H9 (cell line): ENCODE data around the gene VIPR2. TPM values are rescaled to one million over a fixed set of nuclear protein-coding genes. Genes with fewer than 3 reads are reported as not detected.

Experiments used
- DNase-seq: peaks from one replicate; pipeline ENCODE4 v3.0.0-alpha.2; 2017
- H2AFZ ChIP-seq: one replicate; pipeline ENCODE4 v1.6.1; 2013; ENCODE audit warnings: mild to moderate bottlenecking, low read length, control low read depth, moderate library complexity
- H2AK5ac ChIP-seq: 2 replicates; pipeline ENCODE4 v1.6.1; 2013; ENCODE audit warnings: low read length, control low read depth, mixed read lengths; ENCODE audit not compliant: insufficient read length
- H2BK120ac ChIP-seq: one replicate; pipeline ENCODE4 v1.6.1; 2013; ENCODE audit warnings: low read depth, mild to moderate bottlenecking, low read length, control low read depth, inconsistent platforms; ENCODE audit not compliant: poor library complexity, severe bottlenecking
- H2BK12ac ChIP-seq: 2 replicates; pipeline ENCODE4 v1.6.1; 2013; ENCODE audit warnings: low read length, control low read depth, mixed read lengths, low read depth; ENCODE audit not compliant: insufficient read length
- H2BK15ac ChIP-seq: 2 replicates; pipeline ENCODE4 v1.6.1; 2013; ENCODE audit warnings: low read depth, low read length, control low read depth
- H2BK20ac ChIP-seq: one replicate; pipeline ENCODE4 v1.6.1; 2013; ENCODE audit warnings: low read depth, mild to moderate bottlenecking, low read length, control low read depth, inconsistent platforms; ENCODE audit not compliant: poor library complexity, severe bottlenecking
- H2BK5ac ChIP-seq: 2 replicates; pipeline ENCODE4 v1.6.1; 2013; ENCODE audit warnings: low read length, control low read depth, mixed read lengths; ENCODE audit not compliant: insufficient read length
- H3K14ac ChIP-seq: 2 replicates; pipeline ENCODE4 v1.6.1; 2013; ENCODE audit warnings: low read length, control low read depth; ENCODE audit not compliant: insufficient read depth
- H3K18ac ChIP-seq: 2 replicates; pipeline ENCODE4 v1.6.1; 2013; ENCODE audit warnings: low read depth, mild to moderate bottlenecking, mixed read lengths, low read length, control low read depth; ENCODE audit not compliant: insufficient read length
- H3K23ac ChIP-seq: 2 replicates; pipeline ENCODE4 v1.6.1; 2013; ENCODE audit warnings: low read length, control low read depth, mixed read lengths, low read depth; ENCODE audit not compliant: insufficient read length
- H3K23me2 ChIP-seq: 2 replicates; pipeline ENCODE4 v1.6.1; 2013; ENCODE audit warnings: low read depth, mild to moderate bottlenecking, mixed read lengths, low read length, control low read depth; ENCODE audit not compliant: insufficient read length, poor library complexity, severe bottlenecking
- H3K27ac ChIP-seq: 2 replicates; pipeline ENCODE4 v1.5.1; 2013; ENCODE audit warnings: low read length, control low read depth, mixed read lengths, low read depth; ENCODE audit not compliant: insufficient read length
- H3K27me3 ChIP-seq: 2 replicates; pipeline ENCODE4 v1.6.1; 2013; ENCODE audit warnings: low read length, control low read depth, inconsistent platforms; ENCODE audit not compliant: insufficient read depth
- H3K4ac ChIP-seq: 2 replicates; pipeline ENCODE4 v1.6.1; 2013; ENCODE audit warnings: low read depth, mild to moderate bottlenecking, control low read depth, inconsistent platforms, low read length, moderate library complexity
- H3K4me1 ChIP-seq: 2 replicates; pipeline ENCODE4 v1.6.1; 2013; ENCODE audit warnings: low read length, control low read depth, inconsistent platforms; ENCODE audit not compliant: insufficient read depth
- H3K4me2 ChIP-seq: 2 replicates; pipeline ENCODE4 v1.6.1; 2013; ENCODE audit warnings: low read length, control low read depth, mixed read lengths; ENCODE audit not compliant: insufficient read length, insufficient read depth
- H3K56ac ChIP-seq: 2 replicates; pipeline ENCODE4 v1.6.1; 2013; ENCODE audit warnings: low read depth, mild to moderate bottlenecking, mixed read lengths, low read length, control low read depth; ENCODE audit not compliant: insufficient read length
- H3K79me1 ChIP-seq: 2 replicates; pipeline ENCODE4 v1.6.1; 2013; ENCODE audit warnings: low read depth, mild to moderate bottlenecking, moderate library complexity, low read length, control low read depth, inconsistent platforms; ENCODE audit not compliant: insufficient read depth, poor library complexity, severe bottlenecking
- H3K79me2 ChIP-seq: 2 replicates; pipeline ENCODE4 v1.6.1; 2013; ENCODE audit warnings: low read length, control low read depth, inconsistent platforms; ENCODE audit not compliant: insufficient read depth
- H3K9ac ChIP-seq: 2 replicates; pipeline ENCODE4 v1.6.1; 2013; ENCODE audit warnings: low read length, control low read depth, mixed read lengths; ENCODE audit not compliant: insufficient read length; ENCODE audit errors: extremely low read depth
- H3K9me3 ChIP-seq: one replicate; pipeline ENCODE4 v1.6.1; 2013; ENCODE audit warnings: low read depth, low read length, inconsistent platforms; ENCODE audit not compliant: control insufficient read depth
- H3T11ph ChIP-seq: one replicate; pipeline ENCODE4 v1.6.1; 2013; ENCODE audit warnings: mild to moderate bottlenecking, low read length, control low read depth, inconsistent platforms
- H4K20me1 ChIP-seq: one replicate; pipeline ENCODE4 v1.6.1; 2013; ENCODE audit not compliant: control insufficient read depth, insufficient read length, insufficient read depth
- H4K5ac ChIP-seq: 2 replicates; pipeline ENCODE4 v1.6.1; 2013; ENCODE audit warnings: low read depth, mild to moderate bottlenecking, mixed read lengths, low read length, control low read depth; ENCODE audit not compliant: insufficient read length
- H4K8ac ChIP-seq: replicated peaks from 2 replicates; pipeline ENCODE4 v1.6.1; 2013; ENCODE audit warnings: low read length, control low read depth, mixed read lengths, low read depth; ENCODE audit not compliant: insufficient read length
- H4K91ac ChIP-seq: 2 replicates; pipeline ENCODE4 v1.6.1; 2013; ENCODE audit warnings: low read depth, mild to moderate bottlenecking, moderate library complexity, mixed read lengths, low read length, control low read depth; ENCODE audit not compliant: insufficient read length
- H3K27ac Mint-ChIP-seq, 3 experiments: 2 replicates in 2 of 3; 3 replicates in 1 of 3; pipeline ENCODE4 v1.8.0; 2020 to 2021; ENCODE audit warnings: mixed read lengths in 3 of 3, mild to moderate bottlenecking in 1 of 3, moderate library complexity in 1 of 3
- H3K27me3 Mint-ChIP-seq: 2 replicates; pipeline ENCODE4 v1.8.0; 2021; ENCODE audit warnings: low read depth, mild to moderate bottlenecking, moderate library complexity, mixed read lengths
- H3K36me3 Mint-ChIP-seq, 3 experiments: 2 replicates in 2 of 3; 3 replicates in 1 of 3; pipeline ENCODE4 v1.8.0; 2020 to 2021; ENCODE audit warnings: low read depth in 3 of 3, mixed read lengths in 3 of 3; ENCODE audit not compliant: insufficient read depth in 1 of 3
- H3K4me1 Mint-ChIP-seq, 2 experiments: 2 replicates each; pipeline ENCODE4 v1.8.0; 2020; ENCODE audit warnings: mixed read lengths in 2 of 2
- H3K4me3 Mint-ChIP-seq, 2 experiments: 2 replicates in 1 of 2; 3 replicates in 1 of 2; pipeline ENCODE4 v1.8.0; 2020 to 2021; ENCODE audit warnings: mild to moderate bottlenecking in 2 of 2, mixed read lengths in 2 of 2, moderate library complexity in 1 of 2
- H3K9me3 Mint-ChIP-seq, 2 experiments: 2 replicates in 1 of 2; 3 replicates in 1 of 2; pipeline ENCODE4 v1.8.0; 2020; ENCODE audit warnings: mild to moderate bottlenecking in 2 of 2, mixed read lengths in 2 of 2, moderate library complexity in 1 of 2
- WGBS: extraction: QIAGEN DNeasy Blood & Tissue Kit; methylation state at CpG from one replicate; pipeline ENCODE4 v1.1.7; 2013; ENCODE audit warnings: missing lambda C conversion rate, low lambda C conversion rate, mixed read lengths; ENCODE audit not compliant: insufficient read length; ENCODE audit errors: extremely low coverage; 5-methylcytosine and 5-hydroxymethylcytosine counted together
- total RNA-seq: library from RNA; stranded (reverse); gene quantifications from 2 replicates; pipeline ENCODE4 v1.2.1, GENCODE V29; 2021
- TF ChIP-seq, protein P1 (sequence below): fragments of 200-600 bp; sonication (generic); conservative IDR thresholded peaks from 3 replicates; pipeline ENCODE4 v1.8.0; 2021; ENCODE audit warnings: antibody characterized with exemption, mild to moderate bottlenecking

VIPR2 gene
- total RNA-seq, 1 experiment from 2014 or later: 1.6 TPM

DNA sequence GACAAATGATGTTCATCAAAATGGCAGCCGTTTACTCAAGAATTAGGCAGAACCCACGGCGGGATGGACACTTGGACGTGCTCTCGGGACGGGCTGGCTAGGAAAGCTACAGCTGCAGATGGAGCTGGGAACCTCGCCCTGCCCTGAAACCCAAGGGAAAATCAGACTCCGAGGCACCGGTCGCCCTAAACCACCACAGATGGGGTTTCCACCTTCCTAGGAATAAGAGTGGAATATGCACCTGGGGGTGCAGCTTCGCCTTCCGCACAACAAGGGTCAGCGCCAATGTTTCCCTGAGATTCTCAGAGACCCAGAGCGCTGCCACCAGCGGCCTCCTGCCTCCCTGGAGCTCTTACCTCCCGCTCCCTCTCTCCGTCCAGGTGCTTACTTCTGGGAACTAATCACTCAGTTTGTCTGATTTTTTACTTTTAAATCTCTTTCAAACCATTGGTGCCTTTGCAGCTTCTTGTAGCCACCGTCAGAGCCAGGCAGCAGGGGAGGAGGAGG, 165.6 kb downstream of the VIPR2 start:
- no peak for DNase-seq
- no peak overlapping the region for H2AK5ac ChIP-seq
- Mint-ChIP-seq H3K4me1 (peaks cover 16 to 22% of the 10 kb centered on the region in 2 experiments), H3K27ac (peak overlapping the region in 1 of 3 experiments; percentile 52; a peak in 1 of 7 replicates), H3K27me3 (peaks cover 5% of the 10 kb centered on the region; the same call in 1 of the 2 replicates), H3K9me3 (peaks cover 41 to 44% of the 10 kb centered on the region in 2 experiments), H3K4me3 (no peak overlapping the region), H3K36me3 (peaks cover 8 to 16% (median 11%) of the 10 kb centered on the region in 3 experiments; a peak in 6 of 7 replicates)
- no peaks in the 10 kb centered on the region for H4K20me1 ChIP-seq
- no peak overlapping the region for H2BK120ac ChIP-seq
- H4K5ac ChIP-seq: no peak overlapping the region
- no peak overlapping the region for H3K18ac ChIP-seq
- H3K23ac ChIP-seq: no peak overlapping the region
- no peak overlapping the region for H2AFZ ChIP-seq
- no peaks in the 10 kb centered on the region for H3K79me2 ChIP-seq
- H3K56ac ChIP-seq: no peak overlapping the region
- H3K23me2 ChIP-seq: no peaks in the 10 kb centered on the region
- no peak overlapping the region for H3T11ph ChIP-seq
- peaks cover 32% of the 10 kb centered on the region for H3K9me3 ChIP-seq
- H3K4ac ChIP-seq: no peak overlapping the region
- H3K4me2 ChIP-seq: no peak overlapping the region
- no peak overlapping the region for H4K8ac ChIP-seq
- H3K14ac ChIP-seq: no peak overlapping the region
- no peaks in the 10 kb centered on the region; the same call in 1 of the 2 replicates for H3K4me1 ChIP-seq
- no peaks in the 10 kb centered on the region for H3K79me1 ChIP-seq
- H3K9ac ChIP-seq: no peak overlapping the region
- no peak overlapping the region for H2BK5ac ChIP-seq
- WGBS: no CpG with 5 or more reads among the region's 18 CpGs
- no peak overlapping the region for H2BK12ac ChIP-seq
- H2BK20ac ChIP-seq: no peak overlapping the region
- no peak overlapping the region for H4K91ac ChIP-seq
- TF ChIP-seq, protein P1, sequence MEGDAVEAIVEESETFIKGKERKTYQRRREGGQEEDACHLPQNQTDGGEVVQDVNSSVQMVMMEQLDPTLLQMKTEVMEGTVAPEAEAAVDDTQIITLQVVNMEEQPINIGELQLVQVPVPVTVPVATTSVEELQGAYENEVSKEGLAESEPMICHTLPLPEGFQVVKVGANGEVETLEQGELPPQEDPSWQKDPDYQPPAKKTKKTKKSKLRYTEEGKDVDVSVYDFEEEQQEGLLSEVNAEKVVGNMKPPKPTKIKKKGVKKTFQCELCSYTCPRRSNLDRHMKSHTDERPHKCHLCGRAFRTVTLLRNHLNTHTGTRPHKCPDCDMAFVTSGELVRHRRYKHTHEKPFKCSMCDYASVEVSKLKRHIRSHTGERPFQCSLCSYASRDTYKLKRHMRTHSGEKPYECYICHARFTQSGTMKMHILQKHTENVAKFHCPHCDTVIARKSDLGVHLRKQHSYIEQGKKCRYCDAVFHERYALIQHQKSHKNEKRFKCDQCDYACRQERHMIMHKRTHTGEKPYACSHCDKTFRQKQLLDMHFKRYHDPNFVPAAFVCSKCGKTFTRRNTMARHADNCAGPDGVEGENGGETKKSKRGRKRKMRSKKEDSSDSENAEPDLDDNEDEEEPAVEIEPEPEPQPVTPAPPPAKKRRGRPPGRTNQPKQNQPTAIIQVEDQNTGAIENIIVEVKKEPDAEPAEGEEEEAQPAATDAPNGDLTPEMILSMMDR: no peak
- no peak overlapping the region for H3K27ac ChIP-seq
- H2BK15ac ChIP-seq: no peak overlapping the region
- no peaks in the 10 kb centered on the region for H3K27me3 ChIP-seq
